Type B pancreatic cell (in vitro differentiated cells): ENCODE data around the gene NOX5. TPM values are rescaled to one million over a fixed set of nuclear protein-coding genes. Genes with fewer than 3 reads are reported as not detected.

ENCODE experiments used
- DNase-seq: peaks from one replicate; pipeline ENCODE4 v3.0.0; 2021; ENCODE audit warnings: mixed read lengths; ENCODE audit not compliant: unreplicated experiment; ENCODE audit errors: extremely low spot score
- H3K27ac Mint-ChIP-seq: 2 replicates; pipeline ENCODE4 v1.8.0; 2021; ENCODE audit warnings: mild to moderate bottlenecking, mixed read lengths
- H3K27me3 Mint-ChIP-seq: 2 replicates; pipeline ENCODE4 v1.8.0; 2021; ENCODE audit warnings: mixed read lengths
- H3K36me3 Mint-ChIP-seq: 2 replicates; pipeline ENCODE4 v1.8.0; 2021; ENCODE audit warnings: mixed read lengths
- H3K4me1 Mint-ChIP-seq: one replicate; pipeline ENCODE4 v1.8.0; 2021; ENCODE audit warnings: mixed read lengths; ENCODE audit not compliant: unreplicated experiment
- H3K4me3 Mint-ChIP-seq: 2 replicates; pipeline ENCODE4 v1.8.0; 2021; ENCODE audit warnings: mild to moderate bottlenecking, mixed read lengths
- H3K9me3 Mint-ChIP-seq: 2 replicates; pipeline ENCODE4 v1.8.0; 2021; ENCODE audit warnings: mixed read lengths
- total RNA-seq: library from RNA; stranded (reverse); gene quantifications from 2 replicates; pipeline ENCODE4 v1.2.1, GENCODE V29; 2021; ENCODE audit warnings: low replicate concordance
- TF ChIP-seq, protein P1 (sequence below): fragments of 200-600 bp; sonication (generic); conservative IDR thresholded peaks from 2 replicates; pipeline ENCODE4 v1.5.0; 2021; ENCODE audit warnings: antibody characterized with exemption, mild to moderate bottlenecking

The NOX5 gene
- total RNA-seq, 1 donor from 2014 or later, result not detected

DNA sequence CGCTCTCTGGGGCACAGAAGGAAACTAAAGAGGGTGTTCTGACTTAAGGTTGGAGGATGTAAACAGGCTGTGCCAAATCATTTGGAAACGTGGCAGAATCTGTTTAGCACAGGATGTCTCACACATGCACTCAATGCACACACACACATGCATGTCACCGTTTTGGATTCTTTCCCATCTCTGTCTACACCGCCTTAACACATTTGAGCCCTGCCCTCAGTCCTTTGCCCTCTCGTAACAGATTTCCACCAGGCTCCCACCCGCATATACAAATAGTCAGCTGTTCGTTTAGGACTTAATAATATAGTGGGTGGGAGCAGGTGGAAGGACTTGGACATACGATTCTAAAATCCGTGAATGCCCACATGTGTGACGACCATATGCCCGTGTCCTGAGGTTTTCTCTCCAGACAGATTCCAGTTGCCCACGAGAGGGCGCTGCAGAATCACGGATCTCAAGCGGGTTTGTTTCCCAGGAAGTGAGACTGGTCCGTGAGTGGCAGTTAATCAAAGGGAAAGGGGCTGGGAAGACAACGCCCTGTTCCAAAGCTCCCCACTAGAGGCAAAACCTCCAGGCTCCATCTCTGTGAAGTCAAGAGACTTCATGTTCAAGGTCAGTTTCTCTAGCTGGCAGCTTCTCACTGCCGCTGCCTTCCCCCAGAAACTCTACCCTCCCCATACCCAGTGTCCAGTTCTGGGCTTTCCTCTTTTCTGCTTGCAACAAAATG lies 44.5 kb downstream of the NOX5 start:
- peak; percentile 91 for DNase-seq
- TF ChIP-seq, protein P1, sequence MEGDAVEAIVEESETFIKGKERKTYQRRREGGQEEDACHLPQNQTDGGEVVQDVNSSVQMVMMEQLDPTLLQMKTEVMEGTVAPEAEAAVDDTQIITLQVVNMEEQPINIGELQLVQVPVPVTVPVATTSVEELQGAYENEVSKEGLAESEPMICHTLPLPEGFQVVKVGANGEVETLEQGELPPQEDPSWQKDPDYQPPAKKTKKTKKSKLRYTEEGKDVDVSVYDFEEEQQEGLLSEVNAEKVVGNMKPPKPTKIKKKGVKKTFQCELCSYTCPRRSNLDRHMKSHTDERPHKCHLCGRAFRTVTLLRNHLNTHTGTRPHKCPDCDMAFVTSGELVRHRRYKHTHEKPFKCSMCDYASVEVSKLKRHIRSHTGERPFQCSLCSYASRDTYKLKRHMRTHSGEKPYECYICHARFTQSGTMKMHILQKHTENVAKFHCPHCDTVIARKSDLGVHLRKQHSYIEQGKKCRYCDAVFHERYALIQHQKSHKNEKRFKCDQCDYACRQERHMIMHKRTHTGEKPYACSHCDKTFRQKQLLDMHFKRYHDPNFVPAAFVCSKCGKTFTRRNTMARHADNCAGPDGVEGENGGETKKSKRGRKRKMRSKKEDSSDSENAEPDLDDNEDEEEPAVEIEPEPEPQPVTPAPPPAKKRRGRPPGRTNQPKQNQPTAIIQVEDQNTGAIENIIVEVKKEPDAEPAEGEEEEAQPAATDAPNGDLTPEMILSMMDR, result peak; percentile 97
- H3K9me3 Mint-ChIP-seq, result no peaks in the 10 kb centered on the region
- peaks cover 23% of the 10 kb centered on the region for H3K27me3 Mint-ChIP-seq
- H3K27ac Mint-ChIP-seq, result peak overlapping the region; percentile 60
- no peaks in the 10 kb centered on the region for H3K36me3 Mint-ChIP-seq
- H3K4me1 Mint-ChIP-seq, result peaks cover 25% of the 10 kb centered on the region
- peak overlapping the region; percentile 54 for H3K4me3 Mint-ChIP-seq

DNA sequence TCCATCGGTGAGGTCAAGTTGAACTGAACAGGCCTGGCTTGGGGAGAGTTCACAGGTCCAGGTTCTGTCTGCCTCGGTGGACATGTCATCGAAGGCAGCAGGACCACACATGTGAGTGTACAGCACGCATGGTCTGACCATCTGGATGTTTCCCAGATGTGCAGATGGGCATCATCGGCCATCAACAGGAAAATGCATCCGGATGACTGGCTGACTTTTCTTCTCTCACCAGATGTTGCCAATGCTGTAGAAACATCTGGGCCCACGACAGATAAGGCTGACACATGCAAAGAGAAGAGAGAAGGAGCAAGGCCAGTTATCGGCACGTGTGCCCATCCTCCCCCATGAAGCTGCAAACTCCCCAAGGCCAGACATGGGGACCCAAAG lies 45.1 kb downstream of the NOX5 start:
- Mint-ChIP-seq H3K4me3 (peak overlapping the region; percentile 54), H3K36me3 (no peaks in the 10 kb centered on the region), H3K4me1 (peaks cover 30% of the 10 kb centered on the region), H3K9me3 (no peaks in the 10 kb centered on the region), H3K27ac (peak overlapping the region; percentile 60), H3K27me3 (peaks cover 23% of the 10 kb centered on the region)
- DNase-seq, result no peak
- TF ChIP-seq, protein P1, result no peak

GRCh38 chr15:69060041-69060481 lies 45.6 kb downstream of the NOX5 start:
- H3K36me3 Mint-ChIP-seq, result no peaks in the 10 kb centered on the region
- H3K27ac Mint-ChIP-seq, result peak overlapping the region; percentile 31
- H3K4me1 Mint-ChIP-seq, result peaks cover 34% of the 10 kb centered on the region
- no peak for DNase-seq
- H3K9me3 Mint-ChIP-seq, result no peaks in the 10 kb centered on the region
- peaks cover 23% of the 10 kb centered on the region for H3K27me3 Mint-ChIP-seq
- TF ChIP-seq, protein P1, result no peak
- H3K4me3 Mint-ChIP-seq, result no peak overlapping the region

DNA sequence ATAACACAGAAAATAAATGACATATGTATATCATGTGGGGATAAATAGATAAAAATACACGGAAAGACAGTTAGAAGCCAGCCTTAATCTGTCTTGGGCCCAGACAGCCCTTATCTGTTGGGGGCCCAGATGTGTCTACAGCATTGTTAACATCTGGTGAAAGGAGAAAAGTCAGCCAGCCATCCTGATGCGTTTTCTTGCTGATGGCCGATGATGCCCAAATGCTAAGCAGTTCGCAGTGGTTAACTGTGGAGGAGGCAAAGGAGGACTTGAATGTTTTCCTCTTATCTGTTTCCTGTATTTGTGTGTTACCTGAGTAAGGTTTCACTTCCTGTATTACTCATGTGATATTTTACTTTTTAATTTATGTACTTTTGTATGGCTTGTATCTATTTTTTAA lies 46.2 kb downstream of the NOX5 start:
- H3K4me3 Mint-ChIP-seq, result no peak overlapping the region
- H3K9me3 Mint-ChIP-seq, result no peaks in the 10 kb centered on the region
- TF ChIP-seq, protein P1, result no peak
- peak overlapping the region; percentile 27 for H3K27ac Mint-ChIP-seq
- DNase-seq, result no peak
- peaks cover 38% of the 10 kb centered on the region for H3K4me1 Mint-ChIP-seq
- H3K36me3 Mint-ChIP-seq, result no peaks in the 10 kb centered on the region
- H3K27me3 Mint-ChIP-seq, result peaks cover 23% of the 10 kb centered on the region

GRCh38 chr15:69061414-69061842 lies 46.9 kb downstream of the NOX5 start:
- no peaks in the 10 kb centered on the region for H3K9me3 Mint-ChIP-seq
- peaks cover 44% of the 10 kb centered on the region for H3K4me1 Mint-ChIP-seq
- TF ChIP-seq, protein P1, result peak; percentile 19
- H3K36me3 Mint-ChIP-seq, result no peaks in the 10 kb centered on the region
- peak overlapping the region; percentile 27 for H3K27ac Mint-ChIP-seq
- no peak for DNase-seq
- H3K4me3 Mint-ChIP-seq, result no peak overlapping the region
- peaks cover 23% of the 10 kb centered on the region for H3K27me3 Mint-ChIP-seq
